HepG2 (cell line): ENCODE measurements around the gene DGKB. TPM values are rescaled to one million over a fixed set of nuclear protein-coding genes. Genes with fewer than 3 reads are reported as not detected.

Experiments used
- ATAC-seq: fragments of 200-7000 bp; cut with Tn5 transposase; 3 replicates; pipeline ENCODE4 v1.9.1; 2020; ENCODE audit warnings: mild to moderate bottlenecking, moderate library complexity
- BruUV-seq: library from RNA; stranded (reverse); fragments of 400-500 nt; replicated peaks from 2 replicates; lab custom pipeline; 2021; lab: Mats Ljungman, UMichigan
- CTCF ChIA-PET: fragments of 300-600 bp; formaldehyde crosslinking; extraction: SDS; loops from one replicate; lab custom pipeline; 2021; ENCODE audit warnings: low total read pairs, inconsistent platforms, low intra/inter-chr PET ratio; lab: Yijun Ruan, JAX
- POLR2A ChIA-PET: fragments of 350-600 bp; sonication (Branson Sonifier 250); formaldehyde crosslinking; loops from one replicate; lab custom pipeline; 2020; ENCODE audit warnings: antibody characterized with exemption, inconsistent platforms; lab: Yijun Ruan, JAX
- DNase-seq: peaks from one replicate; pipeline ENCODE4 v3.0.0-alpha.2; 2015; ENCODE audit warnings: low spot score
- FAIRE-seq: peaks from 3 replicates; lab custom pipeline; 2011; peaks lifted over from hg19 to GRCh38; lab: Jason Lieb, UNC
- H2AFZ ChIP-seq: one replicate; pipeline ENCODE4 v1.6.1; 2011; ENCODE audit warnings: low read length, inconsistent platforms
- H3K27ac ChIP-seq: fragments of 300-600 bp; 3 replicates; pipeline ENCODE4 v1.8.0; 2011; ENCODE audit warnings: mixed run types, mild to moderate bottlenecking, mixed read lengths, low read length, inconsistent platforms; ENCODE audit not compliant: insufficient read depth; ENCODE audit errors: extremely low read length
- H3K27me3 ChIP-seq, 2 experiments: fragments of 200-600 bp in 1 of 2; 2 replicates in 1 of 2; 3 replicates in 1 of 2; pipeline versions ENCODE4 v1.6.0 to v1.8.0; 2011; ENCODE audit warnings: low read length in 2 of 2, mild to moderate bottlenecking in 2 of 2, moderate library complexity in 2 of 2, inconsistent platforms in 1 of 2; ENCODE audit not compliant: insufficient read depth in 2 of 2, control insufficient read depth in 1 of 2
- H3K36me3 ChIP-seq, 2 experiments: fragments of 200-600 bp in 1 of 2; replicated peaks in 1 of 2; 2 replicates in 1 of 2; 3 replicates in 1 of 2; pipeline versions ENCODE4 v1.5.1 to v1.8.0; 2011; ENCODE audit warnings: low read length in 2 of 2, inconsistent platforms in 1 of 2; ENCODE audit not compliant: insufficient read depth in 2 of 2, control insufficient read depth in 1 of 2
- H3K4me1 ChIP-seq: 2 replicates; pipeline ENCODE4 v1.5.1; 2012; ENCODE audit warnings: low read length, inconsistent platforms; ENCODE audit not compliant: insufficient read depth
- H3K4me2 ChIP-seq: 2 replicates; pipeline ENCODE4 v1.6.0; 2011; ENCODE audit warnings: low read depth, low read length, inconsistent platforms
- H3K4me3 ChIP-seq, 3 experiments: fragments of 200-600 bp in 1 of 3; sonication (generic), shearing (Covaris generic) in 1 of 3; replicated peaks in 1 of 3; 2 replicates each; pipeline ENCODE4 v1.5.1; 2011 to 2016; ENCODE audit warnings: low read length in 3 of 3, inconsistent platforms in 2 of 3, low read depth in 2 of 3, mild to moderate bottlenecking in 2 of 3, control low read depth in 1 of 3, mixed read lengths in 1 of 3; ENCODE audit not compliant: insufficient read depth in 1 of 3
- H3K79me2 ChIP-seq: one replicate; pipeline ENCODE4 v1.6.1; 2011; ENCODE audit warnings: low read length, inconsistent platforms; ENCODE audit not compliant: insufficient read depth
- H3K9ac ChIP-seq: 2 replicates; pipeline ENCODE4 v1.6.0; 2011; ENCODE audit warnings: mild to moderate bottlenecking, low read depth, low read length, inconsistent platforms; ENCODE audit not compliant: insufficient read depth
- H3K9me3 ChIP-seq: 2 replicates; pipeline ENCODE4 v1.5.1; 2012; ENCODE audit warnings: mild to moderate bottlenecking, low read length
- H4K20me1 ChIP-seq: 2 replicates; pipeline ENCODE4 v1.6.0; 2011; ENCODE audit warnings: inconsistent platforms, mild to moderate bottlenecking, low read length, moderate library complexity; ENCODE audit not compliant: insufficient read depth
- ARNTL ChIP-seq: sonication (generic); formaldehyde crosslinking; IDR thresholded peaks from 2 replicates; pipeline ENCODE4 v1.4.0; 2020; ENCODE audit warnings: mild to moderate bottlenecking, missing genetic modification reagents
- HMGXB3 ChIP-seq: sonication (generic); formaldehyde crosslinking; IDR thresholded peaks from 2 replicates; pipeline ENCODE4 v1.4.0; 2020; ENCODE audit warnings: missing genetic modification reagents, borderline replicate concordance
- IRX3 ChIP-seq: sonication (generic); formaldehyde crosslinking; IDR thresholded peaks from 2 replicates; pipeline ENCODE4 v1.8.1; 2023; ENCODE audit warnings: mild to moderate bottlenecking, low read depth, missing genetic modification reagents, borderline replicate concordance
- MAX ChIP-seq: IDR thresholded peaks from 2 replicates; pipeline ENCODE4 v1.6.1; 2012; ENCODE audit warnings: inconsistent platforms
- MYNN ChIP-seq: sonication (generic); formaldehyde crosslinking; IDR thresholded peaks from 2 replicates; pipeline ENCODE4 v1.4.0; 2020; ENCODE audit warnings: mild to moderate bottlenecking, low read depth, missing genetic modification reagents
- SMYD3 ChIP-seq: sonication (generic); formaldehyde crosslinking; IDR thresholded peaks from 2 replicates; pipeline ENCODE4 v1.8.1; 2023; ENCODE audit warnings: mild to moderate bottlenecking, missing genetic modification reagents
- STAT6 ChIP-seq: sonication (generic); formaldehyde crosslinking; IDR thresholded peaks from 2 replicates; pipeline ENCODE4 v1.4.0; 2020; ENCODE audit warnings: missing genetic modification reagents, mild to moderate bottlenecking, borderline replicate concordance
- ZNF546 ChIP-seq: sonication (generic); formaldehyde crosslinking; conservative IDR thresholded peaks from 2 replicates; pipeline ENCODE4 v1.8.1; 2023; ENCODE audit warnings: mild to moderate bottlenecking, missing genetic modification reagents
- ZNF569 ChIP-seq: sonication (generic); formaldehyde crosslinking; IDR thresholded peaks from 2 replicates; pipeline ENCODE4 v1.5.0; 2020; ENCODE audit warnings: mild to moderate bottlenecking, missing genetic modification reagents, moderate library complexity, borderline replicate concordance
- ZNF615 ChIP-seq: sonication (generic); formaldehyde crosslinking; IDR thresholded peaks from 2 replicates; pipeline ENCODE4 v1.5.0; 2020; ENCODE audit warnings: mild to moderate bottlenecking, missing genetic modification reagents, borderline replicate concordance
- ZNF747 ChIP-seq: sonication (generic); formaldehyde crosslinking; IDR thresholded peaks from 2 replicates; pipeline ENCODE4 v1.8.1; 2023; ENCODE audit warnings: missing genetic modification reagents, mild to moderate bottlenecking, borderline replicate concordance
- WGBS: methylation state at CpG from one replicate; pipeline ENCODE4 v1.1.6; 2017; ENCODE audit warnings: low lambda C conversion rate; 5-methylcytosine and 5-hydroxymethylcytosine counted together
- in situ Hi-C: cut with HindIII; loops from 2 replicates; pipeline ENCODE4 v1.10.0; 2017; ENCODE audit warnings: low pct_unique_long_range_greater_than_20kb; ENCODE audit not compliant: extremely low pct_ligation_motif_present
- intact Hi-C: fragments of 100-400 bp; cut with micrococcal nuclease; formaldehyde crosslinking; loops from one replicate; pipeline ENCODE4 v1.10.0; 2022; ENCODE audit not compliant: unreplicated experiment
- polyA plus RNA-seq, 8 experiments: library from polyadenylated mRNA; depleted of rRNA in 3 of 8; stranded (reverse) in 7 of 8; unstranded in 1 of 8; fragments of >200 nt; fragmentation: Illumina TruSeq in 4 of 8; extraction: Trizol in 4 of 8; gene quantifications; 2 replicates each; pipeline versions ENCODE4 v1.2.1 to v1.2.3, GENCODE V29; 2011 to 2016; ENCODE audit warnings: low read depth in 4 of 8, missing spikeins in 1 of 8, mixed read lengths in 1 of 8; ENCODE audit not compliant: insufficient read depth in 1 of 8
- total RNA-seq, 5 experiments: library from RNA; depleted of rRNA; stranded (reverse); fragments of >200 nt; fragmentation: Illumina TruSeq; extraction: Trizol; gene quantifications; 2 replicates each; pipeline ENCODE4 v1.2.3, GENCODE V29; 2016; ENCODE audit warnings: low read depth in 1 of 5

DGKB gene
- total and polyA plus RNA-seq, 2 of the 13 experiments (the other 11 are each of a cell fraction or from before 2014, with no cell fraction given) = not detected

- no peak overlapping the region for H3K4me2 ChIP-seq
- H3K4me3 ChIP-seq = no peak overlapping the region
- WGBS = 45% methylated on average over 4 of the region's 4 CpGs
- H3K4me1 ChIP-seq = no peaks in the 10 kb centered on the region
- ATAC-seq = no peak
- no peak overlapping the region for H3K9ac ChIP-seq
- H3K27me3 ChIP-seq = no peaks in the 10 kb centered on the region
- peaks cover 33% of the 10 kb centered on the region for H3K9me3 ChIP-seq
- CTCF ChIA-PET = no interaction called here
- no peaks in the 10 kb centered on the region for H3K79me2 ChIP-seq
- BruUV-seq = no TSS peak
- intact Hi-C loops = no loop called here
- in situ Hi-C loops = no loop called here
- DNase-seq = no peak
- FAIRE-seq = no peak
- no peak overlapping the region for H3K27ac ChIP-seq
- no peak for TF ChIP-seq STAT6
- TF ChIP-seq, all 625 proteins: peak for 0
- Histone ChIP-seq H3K36me3 (no peaks in the 10 kb centered on the region), H2AFZ (no peak overlapping the region), H4K20me1 (no peaks in the 10 kb centered on the region)
- POLR2A ChIA-PET = no interaction called here
Observed at GRCh38 chr7:14682910-14683465, 219.6 kb downstream of the DGKB start.

- no peak overlapping the region for H3K27ac ChIP-seq
- peaks cover 51% of the 10 kb centered on the region for H3K9me3 ChIP-seq
- H3K9ac ChIP-seq = no peak overlapping the region
- BruUV-seq = no TSS peak
- no peak for DNase-seq
- no peak for ATAC-seq
- in situ Hi-C loops (no loop called here), intact Hi-C loops (no loop called here)
- ChIA-PET CTCF (no interaction called here), POLR2A (no interaction called here)
- H3K79me2 ChIP-seq = no peaks in the 10 kb centered on the region
- no peaks in the 10 kb centered on the region for H3K4me1 ChIP-seq
- H3K27me3 ChIP-seq = no peaks in the 10 kb centered on the region
- FAIRE-seq = no peak
- H3K36me3 ChIP-seq = no peaks in the 10 kb centered on the region
- H3K4me2 ChIP-seq = no peak overlapping the region
- H4K20me1 ChIP-seq = no peaks in the 10 kb centered on the region
- no peak overlapping the region for H2AFZ ChIP-seq
- H3K4me3 ChIP-seq = no peak overlapping the region
- 28% methylated on average over 1 of the region's 1 CpG for WGBS
- no peak for TF ChIP-seq ZNF569 (CRISPR knock-in tag)
- no peak for TF ChIP-seq IRX3 (CRISPR knock-in tag)
- TF ChIP-seq ARNTL (CRISPR knock-in tag) = no peak
- TF ChIP-seq HMGXB3 (CRISPR knock-in tag) = no peak
- no peak for TF ChIP-seq SMYD3
- TF ChIP-seq ZNF615 = no peak
- no peak for TF ChIP-seq ZNF546 (CRISPR knock-in tag)
- TF ChIP-seq ZNF747 (CRISPR knock-in tag) = no peak
- TF ChIP-seq MAX = no peak
- TF ChIP-seq MYNN (CRISPR knock-in tag) = no peak
Observed at GRCh38 chr7:14676896-14677295, 225.7 kb downstream of the DGKB start.
